GM10847 (cell line): ENCODE measurements around the gene TSC22D1.

Experiments
- POLR2A ChIP-seq: IDR thresholded peaks from 2 replicates; pipeline ENCODE4 v1.6.1; 2011; ENCODE audit not compliant: insufficient read length; ENCODE audit errors: extremely low read depth

Gene TSC22D1

DNA sequence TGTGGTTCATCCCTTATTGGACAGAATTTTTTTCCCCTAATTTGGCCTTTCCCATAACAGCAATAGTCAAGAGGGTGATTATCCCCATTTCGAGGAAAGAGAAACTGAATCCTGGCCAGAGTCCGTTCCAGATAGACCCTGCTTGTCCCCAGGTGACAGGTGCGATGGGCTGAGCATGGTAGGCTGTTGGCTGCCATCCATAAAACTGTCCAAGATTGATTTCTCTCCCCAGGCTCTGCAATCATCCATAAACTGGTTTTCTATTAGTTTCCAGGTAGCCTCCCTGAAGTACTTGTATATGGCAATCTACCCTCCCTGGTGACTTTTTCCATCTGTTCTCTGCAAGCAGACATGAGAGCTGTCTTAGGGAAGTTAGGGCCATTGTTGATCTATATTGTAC is 177.1 kb downstream of the TSC22D1 start:
- no peak for TF ChIP-seq POLR2A

DNA sequence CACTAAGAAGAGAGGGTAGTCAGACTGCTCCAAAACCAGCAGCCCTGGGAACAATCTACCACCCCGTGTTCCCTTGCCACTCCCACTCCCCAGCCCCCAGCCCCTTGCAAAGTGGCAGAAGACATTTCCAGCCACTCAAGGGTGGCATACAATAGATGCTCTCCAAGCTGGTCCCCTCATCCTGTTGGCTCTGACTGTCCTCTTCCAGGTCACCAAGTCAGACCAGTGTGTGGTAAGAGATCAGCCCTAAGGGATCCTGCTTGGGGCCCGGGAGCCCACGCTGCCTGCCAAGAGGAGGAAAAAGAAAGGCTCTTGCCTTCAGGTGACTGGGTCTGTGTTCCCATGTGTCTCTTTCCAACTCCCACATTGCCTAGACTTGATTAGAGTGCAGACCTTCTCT is 177.5 kb downstream of the TSC22D1 start:
- TF ChIP-seq POLR2A = no peak

- no peak for TF ChIP-seq POLR2A
These were observed 178.3 kb downstream of the TSC22D1 start for GRCh38 chr13:44397766-44398223.

GRCh38 chr13:44396701-44397580 is 179.2 kb downstream of the TSC22D1 start:
- no peak for TF ChIP-seq POLR2A

DNA sequence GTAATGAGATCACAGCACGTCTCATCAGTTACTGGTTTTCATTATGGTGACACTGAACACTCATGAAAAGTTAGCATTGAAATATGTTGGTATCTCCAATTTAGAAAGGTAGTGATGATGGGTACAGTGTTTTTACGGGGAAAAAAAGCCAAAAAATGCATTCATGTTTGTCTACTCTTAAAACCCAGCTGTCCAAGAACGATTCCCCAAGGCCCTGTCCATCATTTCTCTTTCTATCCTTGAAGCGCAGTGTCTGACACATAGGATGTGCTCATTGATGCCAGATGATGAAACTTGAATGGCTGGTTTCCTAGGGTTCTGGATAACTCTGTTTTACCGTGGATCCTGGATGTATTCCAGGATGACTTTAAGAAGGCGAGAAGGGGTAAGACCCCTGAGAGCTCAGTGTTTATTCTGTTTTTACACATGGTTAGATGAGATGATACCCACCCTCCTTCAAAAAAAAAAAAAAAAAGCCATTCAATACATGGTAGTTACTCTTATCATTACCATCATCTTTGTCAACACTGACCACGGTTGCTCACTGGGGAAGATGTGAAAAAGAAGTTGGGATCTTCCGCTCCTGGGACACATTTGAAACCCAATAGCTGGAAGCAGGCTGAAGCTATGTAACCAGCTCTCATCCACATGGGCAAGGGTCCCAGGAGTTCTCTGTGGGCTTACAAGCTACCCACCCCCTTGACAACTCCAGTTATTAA is 180.0 kb downstream of the TSC22D1 start:
- TF ChIP-seq POLR2A = no peak

DNA sequence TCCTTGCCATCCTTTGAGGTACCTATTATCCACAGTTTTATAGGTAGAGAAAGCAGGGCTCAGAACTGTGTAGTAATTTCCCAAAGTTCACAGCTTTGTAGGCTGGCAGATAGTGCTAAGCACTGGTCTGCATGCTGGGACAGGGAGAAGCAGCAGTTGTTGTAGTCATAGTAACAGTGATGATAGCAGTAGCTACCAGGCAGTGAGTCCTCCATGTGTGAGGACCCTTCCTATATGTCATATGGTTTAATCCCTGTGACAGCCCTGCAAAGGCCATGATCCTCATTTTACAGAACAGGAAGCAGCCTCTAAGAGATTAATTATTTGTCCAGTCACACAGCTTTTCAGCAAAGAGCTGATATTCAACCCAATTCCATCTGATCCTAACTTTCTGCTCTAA is 181.5 kb downstream of the TSC22D1 start:
- TF ChIP-seq POLR2A = no peak

GRCh38 chr13:44393391-44393790 is 182.7 kb downstream of the TSC22D1 start:
- TF ChIP-seq POLR2A = no peak

GRCh38 chr13:44389876-44390275 is 186.3 kb downstream of the TSC22D1 start:
- TF ChIP-seq POLR2A = no peak

DNA sequence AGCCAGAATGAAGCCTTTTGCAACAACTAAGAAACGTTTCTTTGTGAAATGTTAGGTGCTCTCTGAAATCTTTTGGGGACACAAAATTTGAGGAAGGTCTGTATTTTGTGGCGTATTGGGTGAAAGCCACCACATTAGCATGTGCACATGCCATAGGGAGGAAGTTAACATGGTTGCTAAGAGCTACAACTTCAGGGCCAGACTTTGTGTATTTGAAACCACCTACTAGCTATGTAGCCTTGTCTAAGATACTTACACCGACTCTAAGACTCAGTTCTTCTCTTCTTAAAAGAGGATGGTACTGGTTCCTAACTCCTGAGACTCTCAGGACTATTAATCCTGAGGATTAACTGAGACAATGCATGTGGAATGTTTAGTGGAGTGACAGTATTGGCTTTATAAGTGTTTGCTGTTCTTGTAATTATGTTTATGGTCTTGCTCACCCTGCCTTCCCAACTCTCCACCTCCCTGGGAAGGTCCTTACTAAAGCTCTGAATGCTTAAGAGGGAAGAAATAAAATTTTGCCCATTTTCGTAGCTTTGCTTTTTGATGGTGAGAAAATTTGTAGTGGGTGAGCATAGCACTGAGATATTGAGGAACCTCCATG is 187.0 kb downstream of the TSC22D1 start:
- no peak for TF ChIP-seq POLR2A

GRCh38 chr13:44388427-44389059 is 187.6 kb downstream of the TSC22D1 start:
- no peak for TF ChIP-seq POLR2A

DNA sequence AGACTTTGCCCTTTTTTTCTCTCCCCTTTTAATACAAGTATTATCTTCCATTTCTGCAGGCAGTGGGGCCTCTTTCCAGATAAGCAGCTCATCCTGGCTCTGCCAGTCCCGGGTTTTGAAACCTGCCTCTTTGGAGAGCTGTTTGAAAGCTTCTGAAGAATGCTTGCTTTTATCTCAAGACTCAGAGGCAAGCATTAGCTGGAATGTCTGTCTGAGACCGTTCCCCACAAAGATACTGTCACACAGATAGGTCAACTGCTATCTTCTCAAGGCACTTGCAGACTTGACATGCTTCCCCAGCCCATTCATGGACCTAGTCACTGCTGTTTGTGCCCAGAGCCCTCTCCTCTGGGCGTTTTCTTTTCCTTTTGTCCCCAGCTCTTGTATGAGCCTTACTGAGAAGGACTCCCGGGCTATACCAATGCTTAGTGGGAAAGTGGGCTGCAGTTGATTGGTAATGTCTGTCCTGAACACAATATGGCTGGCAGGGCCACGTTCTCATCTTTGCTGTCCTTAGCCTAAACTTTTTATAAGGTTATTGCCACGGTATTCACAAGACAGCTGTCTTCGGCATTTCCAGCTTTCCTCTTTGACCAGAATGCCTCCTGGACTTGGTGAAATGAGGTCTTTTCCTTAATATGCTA is 189.1 kb downstream of the TSC22D1 start:
- TF ChIP-seq POLR2A = no peak

DNA sequence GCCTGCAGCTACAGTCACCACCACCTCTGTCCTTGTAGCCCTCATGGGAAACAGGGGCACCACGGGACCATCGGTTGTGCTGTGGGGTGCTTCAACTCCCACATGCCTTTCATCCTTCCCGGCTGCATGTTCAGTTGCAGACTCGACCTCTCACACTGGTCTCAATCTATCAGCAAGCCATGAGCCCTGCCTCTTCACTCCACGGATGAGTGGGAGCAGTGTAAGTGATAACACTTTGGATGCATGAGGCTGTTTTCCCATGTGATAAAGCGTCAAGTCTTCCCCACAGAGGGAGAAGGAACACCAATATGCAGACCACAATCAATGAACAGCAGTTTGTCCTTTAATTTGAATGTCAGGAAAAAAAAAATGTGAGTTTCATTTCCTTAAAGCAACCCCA is 190.3 kb downstream of the TSC22D1 start:
- TF ChIP-seq POLR2A = no peak

DNA sequence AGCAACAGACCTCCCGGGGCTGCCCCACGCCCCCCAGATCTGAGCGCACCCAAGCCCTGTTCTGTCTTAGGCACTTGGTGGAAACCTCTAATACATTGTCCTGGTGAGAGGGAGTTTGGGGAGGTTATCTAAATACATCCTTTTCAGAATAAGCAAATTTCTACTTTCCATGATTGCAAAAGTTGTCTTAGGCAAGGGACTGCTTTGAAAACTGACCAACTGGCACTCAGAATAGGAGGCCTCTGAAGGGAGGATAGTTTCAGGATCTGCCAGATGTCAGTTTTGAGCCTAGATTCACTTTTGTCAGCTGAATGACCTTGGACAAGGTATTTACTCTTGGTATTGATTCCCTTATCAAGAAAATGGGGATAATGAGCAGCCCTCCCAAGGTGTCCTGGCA is 190.7 kb downstream of the TSC22D1 start:
- no peak for TF ChIP-seq POLR2A

DNA sequence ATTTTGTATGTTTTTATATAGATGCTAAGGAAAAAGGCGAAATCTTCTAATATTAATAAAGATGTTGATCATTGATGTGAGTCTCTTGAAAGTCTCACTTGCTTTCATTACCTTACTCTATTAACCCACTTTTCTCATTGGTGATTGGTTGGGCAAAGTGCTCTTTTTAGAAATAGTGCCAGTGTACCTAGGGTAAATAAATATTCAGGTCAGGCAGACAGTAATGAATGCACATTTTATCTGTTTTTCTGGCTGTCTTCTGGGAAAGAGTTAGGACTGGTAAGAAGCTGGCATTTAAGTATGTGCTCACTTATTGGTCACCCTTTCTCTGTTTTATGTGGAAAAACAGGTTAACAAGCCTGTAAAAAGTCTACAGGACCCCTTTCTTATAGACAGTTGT is 191.4 kb downstream of the TSC22D1 start:
- no peak for TF ChIP-seq POLR2A

- no peak for TF ChIP-seq POLR2A
These were observed 192.2 kb downstream of the TSC22D1 start for GRCh38 chr13:44383945-44384344.

DNA sequence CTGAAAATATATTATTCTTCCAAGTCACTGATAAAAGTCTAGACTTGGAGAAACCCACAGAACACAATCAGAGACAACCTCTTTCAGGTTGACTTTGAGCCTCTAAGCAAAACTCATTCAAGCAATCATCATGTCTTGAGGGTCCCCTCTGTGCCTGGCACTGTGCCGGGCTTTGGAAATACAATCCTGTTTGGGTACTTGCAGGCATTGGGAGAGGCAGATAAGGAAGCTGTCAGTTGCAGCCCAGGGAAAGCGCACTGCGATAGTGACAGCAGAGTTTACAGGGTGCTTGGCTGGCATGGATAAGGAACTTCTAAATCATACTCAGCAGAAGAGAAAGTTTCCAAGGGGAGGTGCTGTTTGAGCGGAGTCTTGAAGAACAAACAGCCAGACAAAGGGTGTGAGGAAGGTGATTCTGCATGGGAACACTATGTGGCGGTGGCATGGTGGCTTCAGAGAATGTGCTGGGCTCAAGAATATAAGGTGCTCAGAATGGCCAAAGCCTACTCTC is 193.4 kb downstream of the TSC22D1 start:
- TF ChIP-seq POLR2A = no peak
